ENCODE results near the gene WASF1.

DNA sequence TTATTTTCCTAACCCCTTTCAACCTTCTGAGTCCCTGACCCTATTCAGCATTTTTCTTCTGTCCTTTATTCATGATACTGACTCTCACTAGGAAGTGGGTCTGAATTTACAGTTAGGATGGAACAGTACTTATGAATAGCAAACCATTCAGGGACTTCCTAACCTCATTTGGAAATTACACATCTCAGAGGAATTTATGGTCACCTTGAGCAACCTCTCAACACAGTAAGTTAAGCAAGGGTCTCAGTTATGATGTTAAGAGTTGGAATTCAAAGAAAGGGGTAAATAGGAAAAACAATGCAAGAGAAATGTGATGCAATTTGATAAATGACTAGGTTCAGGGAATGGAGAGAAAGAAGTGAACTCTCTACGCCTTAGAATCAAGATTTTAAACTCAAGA lies 104.1 kb downstream of the WASF1 start:
- TF ChIP-seq, protein P1, sequence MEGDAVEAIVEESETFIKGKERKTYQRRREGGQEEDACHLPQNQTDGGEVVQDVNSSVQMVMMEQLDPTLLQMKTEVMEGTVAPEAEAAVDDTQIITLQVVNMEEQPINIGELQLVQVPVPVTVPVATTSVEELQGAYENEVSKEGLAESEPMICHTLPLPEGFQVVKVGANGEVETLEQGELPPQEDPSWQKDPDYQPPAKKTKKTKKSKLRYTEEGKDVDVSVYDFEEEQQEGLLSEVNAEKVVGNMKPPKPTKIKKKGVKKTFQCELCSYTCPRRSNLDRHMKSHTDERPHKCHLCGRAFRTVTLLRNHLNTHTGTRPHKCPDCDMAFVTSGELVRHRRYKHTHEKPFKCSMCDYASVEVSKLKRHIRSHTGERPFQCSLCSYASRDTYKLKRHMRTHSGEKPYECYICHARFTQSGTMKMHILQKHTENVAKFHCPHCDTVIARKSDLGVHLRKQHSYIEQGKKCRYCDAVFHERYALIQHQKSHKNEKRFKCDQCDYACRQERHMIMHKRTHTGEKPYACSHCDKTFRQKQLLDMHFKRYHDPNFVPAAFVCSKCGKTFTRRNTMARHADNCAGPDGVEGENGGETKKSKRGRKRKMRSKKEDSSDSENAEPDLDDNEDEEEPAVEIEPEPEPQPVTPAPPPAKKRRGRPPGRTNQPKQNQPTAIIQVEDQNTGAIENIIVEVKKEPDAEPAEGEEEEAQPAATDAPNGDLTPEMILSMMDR (IDR thresholded peaks at IDR 0.05), result no peak
- TF ChIP-seq POLR2A (IDR thresholded peaks at IDR 0.05), result no peak

Data from testis (tissue), 2 donors.